Activated CD4-positive, alpha-beta T cell treated with anti-CD3 and anti-CD28 coated beads, Interleukin-2, amount 10 ng/mL, durations not matched to agents 7 days and 5 days (primary cell): ENCODE results near the gene GPR89B. TPM values are rescaled to one million over a fixed set of nuclear protein-coding genes. Genes with fewer than 3 reads are reported as not detected.
"Not testable (repeated sequence)": the region's sequence is repeated elsewhere in the genome, so short reads cannot be mapped to it uniquely, and the experiment has no call there.

Experiments
- CTCF ChIA-PET: fragments of 350-600 bp; sonication (Branson Sonifier 250); formaldehyde crosslinking; loops from one replicate; lab custom pipeline; 2021; ENCODE audit warnings: antibody characterized with exemption; lab: Charles Lee
- POLR2A ChIA-PET: fragments of 350-600 bp; sonication (Branson Sonifier 250); formaldehyde crosslinking; loops from one replicate; lab custom pipeline; 2021; ENCODE audit warnings: antibody characterized with exemption; lab: Charles Lee
- DNase-seq: peaks from one replicate; pipeline ENCODE4 v3.0.0-alpha.2; 2020
- H3K27ac Mint-ChIP-seq: one replicate; pipeline ENCODE4 v1.8.0; 2021; ENCODE audit warnings: mild to moderate bottlenecking, moderate library complexity, mixed read lengths
- H3K27me3 Mint-ChIP-seq: one replicate; pipeline ENCODE4 v1.8.0; 2021; ENCODE audit warnings: mixed read lengths
- H3K36me3 Mint-ChIP-seq: one replicate; pipeline ENCODE4 v1.8.0; 2021; ENCODE audit warnings: low read depth, mixed read lengths
- H3K4me1 Mint-ChIP-seq: one replicate; pipeline ENCODE4 v1.8.0; 2021; ENCODE audit warnings: mixed read lengths
- H3K4me3 Mint-ChIP-seq: one replicate; pipeline ENCODE4 v1.8.0; 2021; ENCODE audit warnings: mild to moderate bottlenecking, moderate library complexity, mixed read lengths
- H3K9me3 Mint-ChIP-seq: one replicate; pipeline ENCODE4 v1.8.0; 2021; ENCODE audit warnings: mixed read lengths
- total RNA-seq, 2 experiments: library from RNA; stranded (reverse); gene quantifications; one replicate each; pipeline ENCODE4 v1.2.3, GENCODE V29; 2021

Gene GPR89B
- total RNA-seq, 2 experiments from 2014 or later, result 23.2 to 25.8 TPM

DNA sequence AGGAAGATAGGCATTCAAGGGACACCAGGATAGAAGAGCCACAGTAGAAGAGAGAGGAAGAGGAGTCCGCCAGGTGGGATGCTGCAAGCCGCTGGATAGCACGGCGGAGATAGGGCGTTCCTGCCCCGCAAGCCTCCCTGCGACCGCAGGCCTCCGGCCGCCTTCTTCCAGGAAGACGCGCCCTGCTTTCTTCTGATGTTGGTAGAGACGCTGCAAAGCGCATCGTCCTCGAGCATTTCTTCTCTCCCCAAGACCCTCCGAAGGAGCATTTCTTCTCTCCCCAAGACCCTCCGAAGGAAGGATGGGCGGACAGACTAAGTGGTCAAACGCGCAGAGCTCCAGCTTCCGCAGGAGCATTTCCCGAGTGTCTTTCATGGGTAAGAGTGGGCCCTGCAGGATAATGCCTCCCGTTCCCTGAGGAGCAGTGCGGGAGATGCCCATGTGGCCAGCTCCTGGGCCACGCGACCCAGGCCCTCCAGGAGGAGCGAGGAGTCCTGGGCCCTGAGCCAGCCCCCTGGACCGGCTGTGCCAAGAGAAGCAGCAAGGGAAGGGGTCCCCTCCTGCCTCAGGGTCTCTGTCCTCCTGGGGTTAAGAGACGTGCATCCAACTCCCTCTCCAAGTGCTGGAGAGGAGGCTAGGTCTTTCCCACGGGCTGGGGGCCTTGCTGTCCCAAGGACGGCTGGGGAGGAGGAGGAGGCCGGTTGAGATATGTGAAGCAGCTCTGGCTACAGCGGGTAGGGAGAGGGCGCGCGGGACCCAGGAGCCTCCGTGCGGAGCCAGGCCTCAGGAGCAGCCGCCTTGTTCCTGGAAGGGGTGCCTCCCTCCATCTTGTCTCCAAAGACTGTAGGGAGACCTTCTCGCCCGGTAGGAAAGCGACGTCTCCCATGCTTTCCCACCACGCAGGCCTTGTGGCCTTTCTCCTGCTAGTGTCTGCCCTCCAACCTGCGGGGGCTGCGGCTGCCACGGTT lies 85.2 kb downstream of the GPR89B start:
- DNase-seq, H3K36me3 Mint-ChIP-seq, H3K27ac Mint-ChIP-seq, POLR2A ChIA-PET, H3K9me3 Mint-ChIP-seq, CTCF ChIA-PET: not testable (repeated sequence)
- H3K4me3 Mint-ChIP-seq, result peak overlapping the region; percentile 5
- H3K27me3 Mint-ChIP-seq, result peaks cover 30% of the 10 kb centered on the region
- peaks cover 10% of the 10 kb centered on the region for H3K4me1 Mint-ChIP-seq

- H3K36me3 Mint-ChIP-seq, H3K27ac Mint-ChIP-seq, DNase-seq, H3K9me3 Mint-ChIP-seq, POLR2A ChIA-PET, CTCF ChIA-PET: not testable (repeated sequence)
- H3K27me3 Mint-ChIP-seq, result peaks cover 30% of the 10 kb centered on the region
- peaks cover 10% of the 10 kb centered on the region for H3K4me1 Mint-ChIP-seq
- H3K4me3 Mint-ChIP-seq, result peak overlapping the region; percentile 36
Observed at GRCh38 chr1:148014289-148015200, 86.3 kb downstream of the GPR89B start.

DNA sequence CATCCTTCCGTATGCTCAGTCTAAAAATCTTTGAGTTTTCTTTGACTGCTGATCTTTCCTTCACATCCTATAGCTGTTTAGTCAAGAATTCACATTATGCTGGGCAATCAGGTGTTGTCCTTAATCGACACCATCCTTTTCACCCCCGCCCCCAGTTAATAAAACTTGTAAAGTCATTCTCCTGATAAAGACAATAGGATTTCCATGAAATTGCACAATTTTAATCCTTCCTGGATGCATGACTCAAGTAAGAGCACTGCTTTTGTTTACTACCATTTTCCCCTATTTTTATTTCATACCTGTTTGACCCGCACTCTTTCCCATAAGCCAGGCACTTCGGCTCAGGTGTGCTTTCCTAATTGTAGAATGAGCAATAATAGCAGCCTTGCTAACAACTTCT lies 96.7 kb downstream of the GPR89B start:
- H3K36me3 Mint-ChIP-seq, CTCF ChIA-PET: not testable (repeated sequence)

GRCh38 chr1:148027004-148027403 lies 98.8 kb downstream of the GPR89B start:
- H3K4me1 Mint-ChIP-seq, H3K27ac Mint-ChIP-seq, H3K9me3 Mint-ChIP-seq, H3K4me3 Mint-ChIP-seq, H3K36me3 Mint-ChIP-seq, POLR2A ChIA-PET, H3K27me3 Mint-ChIP-seq, DNase-seq, CTCF ChIA-PET: not testable (repeated sequence)

More for the DNA sequence above, 96.7 kb downstream of the GPR89B start:
- H3K27ac Mint-ChIP-seq, POLR2A ChIA-PET, H3K4me1 Mint-ChIP-seq, H3K27me3 Mint-ChIP-seq, H3K4me3 Mint-ChIP-seq, H3K9me3 Mint-ChIP-seq, DNase-seq: not testable (repeated sequence)

GRCh38 chr1:148032247-148032646 lies 104.0 kb downstream of the GPR89B start:
- POLR2A ChIA-PET, H3K36me3 Mint-ChIP-seq: not testable (repeated sequence)

DNA sequence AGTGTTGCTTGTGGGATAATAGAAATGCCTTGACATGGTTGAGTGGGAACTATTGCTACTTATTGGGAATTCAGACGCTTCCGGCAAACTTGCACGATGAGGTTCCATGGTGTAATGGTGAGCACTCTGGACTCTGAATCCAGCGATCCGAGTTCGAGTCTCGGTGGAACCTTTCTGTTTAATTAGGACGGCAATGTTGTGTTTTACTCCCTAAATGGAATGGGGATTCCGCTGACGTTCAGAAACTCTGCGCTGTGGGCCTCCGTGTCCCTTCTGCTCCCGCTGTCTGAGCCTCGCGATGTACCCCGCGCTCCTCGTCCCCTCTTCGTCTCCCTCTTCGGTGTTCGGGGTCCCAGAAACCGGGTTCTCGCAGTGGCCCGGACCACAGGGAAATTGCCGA lies 104.5 kb downstream of the GPR89B start:
- H3K9me3 Mint-ChIP-seq, H3K27me3 Mint-ChIP-seq, H3K36me3 Mint-ChIP-seq, H3K4me1 Mint-ChIP-seq, DNase-seq, H3K27ac Mint-ChIP-seq, H3K4me3 Mint-ChIP-seq, POLR2A ChIA-PET, CTCF ChIA-PET: not testable (repeated sequence)

More at GRCh38 chr1:148032247-148032646, 104.0 kb downstream of the GPR89B start:
- CTCF ChIA-PET, H3K4me1 Mint-ChIP-seq, H3K27ac Mint-ChIP-seq, H3K9me3 Mint-ChIP-seq, H3K27me3 Mint-ChIP-seq, DNase-seq: not testable (repeated sequence)
- H3K4me3 Mint-ChIP-seq, result peak overlapping the region; percentile 22

- H3K36me3 Mint-ChIP-seq, CTCF ChIA-PET, H3K27ac Mint-ChIP-seq, H3K9me3 Mint-ChIP-seq, H3K4me3 Mint-ChIP-seq, DNase-seq, POLR2A ChIA-PET, H3K27me3 Mint-ChIP-seq, H3K4me1 Mint-ChIP-seq: not testable (repeated sequence)
Observed at GRCh38 chr1:148033147-148033546, 104.9 kb downstream of the GPR89B start.

DNA sequence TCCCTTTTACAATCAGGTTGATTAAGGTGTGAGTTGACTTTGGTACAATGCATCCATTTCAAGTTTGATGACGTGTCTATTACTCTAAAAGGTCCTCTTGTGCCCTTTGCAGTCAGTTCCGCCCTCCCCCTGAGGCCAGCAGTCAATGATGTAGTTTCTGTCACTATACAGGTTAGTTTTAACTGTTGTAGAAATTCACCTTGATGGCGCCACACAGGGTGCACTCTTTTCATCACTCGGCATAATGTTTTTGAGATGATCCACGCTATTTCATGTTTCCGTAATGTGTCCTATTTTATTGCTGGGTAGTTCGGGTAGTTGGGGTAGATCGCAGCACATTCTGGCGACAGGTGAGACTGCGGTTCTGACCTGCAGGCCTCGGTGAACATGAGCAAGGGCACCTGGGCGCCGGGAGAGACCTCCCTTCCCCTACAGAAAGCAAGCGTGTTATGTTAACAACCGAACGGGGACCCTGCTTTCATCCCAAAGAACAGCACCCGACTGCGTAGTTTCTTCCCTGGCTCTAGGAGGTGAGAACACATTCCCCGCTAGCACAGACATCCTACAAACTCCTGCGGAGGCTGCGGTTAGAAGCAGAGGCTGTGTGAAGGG lies 109.7 kb downstream of the GPR89B start:
- Mint-ChIP-seq H3K27ac (peak overlapping the region; percentile 99), H3K4me3 (peak overlapping the region; percentile 73)
- H3K36me3 Mint-ChIP-seq, H3K27me3 Mint-ChIP-seq, H3K4me1 Mint-ChIP-seq, CTCF ChIA-PET, DNase-seq, H3K9me3 Mint-ChIP-seq: not testable (repeated sequence)
- POLR2A ChIA-PET, result interaction anchor here (0.6 to 1.0 kb wide), 3 partner anchors 226 to 763 kb away, joined by 3 to 6 read pairs (median 3); no protein-coding TSS in a partner anchor

- not testable (repeated sequence) for H3K36me3 Mint-ChIP-seq, H3K9me3 Mint-ChIP-seq, H3K4me1 Mint-ChIP-seq, H3K27me3 Mint-ChIP-seq
- Mint-ChIP-seq H3K27ac (peak overlapping the region; percentile 99), H3K4me3 (peak overlapping the region; percentile 73)
- CTCF ChIA-PET, result interaction anchor here (0.6 kb wide), 1 partner anchor 139 kb away, joined by 3 read pairs; no protein-coding TSS in a partner anchor
- POLR2A ChIA-PET, result interaction anchor here (0.6 to 1.0 kb wide), 3 partner anchors 225 to 763 kb away, joined by 3 to 6 read pairs (median 3); no protein-coding TSS in a partner anchor
- DNase-seq, result peak; percentile 80
Observed at GRCh38 chr1:148038462-148039333, 110.5 kb downstream of the GPR89B start.
